NCI-H524 (cell line): Measurements from ENCODE around the gene ANO2.

ENCODE experiments used
- DNase-seq, 2 experiments: peaks; one replicate each; lab custom pipeline; 2025; lab: John Stamatoyannopoulos, UW

ANO2 gene

DNA sequence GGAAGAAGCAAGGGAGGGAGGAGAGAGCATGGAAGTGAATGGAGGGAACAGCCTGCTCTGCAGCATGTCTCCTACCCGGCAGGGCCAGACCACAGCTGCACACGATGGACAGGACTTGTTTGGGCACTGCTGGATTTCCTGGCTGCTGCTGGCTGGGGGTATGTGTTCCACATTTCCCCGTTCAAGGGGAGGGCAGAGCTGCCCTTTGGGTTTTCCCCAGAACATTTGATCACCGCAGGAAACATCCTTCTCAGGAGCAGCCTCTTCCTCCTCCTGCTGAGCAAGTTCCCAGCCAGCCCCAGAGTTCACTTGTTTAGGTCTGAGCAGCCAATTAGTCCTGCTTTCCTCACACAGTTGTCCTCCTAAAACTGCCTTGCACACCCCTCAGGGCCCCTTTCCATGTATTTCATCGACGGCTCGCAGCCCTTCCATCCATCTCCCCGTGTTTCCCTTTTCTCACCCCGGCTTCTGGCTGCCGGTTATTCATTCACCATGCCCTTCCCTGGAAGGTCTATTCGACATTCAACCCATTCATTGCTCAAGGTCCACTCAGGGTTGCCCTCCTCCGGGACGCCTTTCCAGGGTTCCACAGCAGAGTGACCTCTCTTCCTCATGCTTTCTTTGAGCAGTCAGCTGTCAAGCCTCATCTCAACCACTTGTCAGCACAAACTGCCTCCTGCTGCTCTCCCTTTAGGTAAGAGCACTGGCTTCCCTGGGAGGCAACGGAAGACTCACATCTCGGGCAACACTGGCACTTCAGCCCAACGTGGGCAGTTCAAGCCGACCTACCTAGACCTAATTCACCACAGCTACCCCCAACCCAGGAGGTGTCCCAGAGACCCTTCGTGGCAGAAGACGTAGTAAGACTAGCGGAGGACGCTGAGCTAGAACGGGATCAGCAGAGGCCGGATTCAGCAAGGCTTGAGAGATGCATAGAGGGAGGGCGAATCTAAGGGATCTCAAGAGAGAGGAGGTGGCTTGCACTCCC lies 20.1 kb upstream of the ANO2 start:
- DNase-seq: no peak

DNA sequence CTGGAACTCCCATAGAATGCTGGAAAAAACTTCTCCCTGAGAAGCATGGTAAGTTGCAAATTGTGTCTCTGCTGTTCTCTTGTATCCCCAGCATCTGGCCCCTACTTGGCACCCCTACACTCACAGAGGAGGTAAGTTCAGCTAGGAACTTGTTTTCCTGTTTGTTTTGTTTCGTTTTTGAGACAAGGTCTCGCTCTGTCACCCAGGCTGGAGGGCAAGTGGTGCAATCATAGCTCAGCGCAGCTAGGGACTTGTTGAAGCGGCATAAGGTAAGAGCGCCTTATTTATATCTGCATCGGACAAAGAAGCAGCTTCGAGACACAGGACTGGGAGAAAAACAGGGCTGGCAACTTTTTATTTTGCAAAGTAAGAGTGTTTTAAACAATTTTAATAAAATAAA lies 18.5 kb upstream of the ANO2 start:
- DNase-seq: no peak

DNA sequence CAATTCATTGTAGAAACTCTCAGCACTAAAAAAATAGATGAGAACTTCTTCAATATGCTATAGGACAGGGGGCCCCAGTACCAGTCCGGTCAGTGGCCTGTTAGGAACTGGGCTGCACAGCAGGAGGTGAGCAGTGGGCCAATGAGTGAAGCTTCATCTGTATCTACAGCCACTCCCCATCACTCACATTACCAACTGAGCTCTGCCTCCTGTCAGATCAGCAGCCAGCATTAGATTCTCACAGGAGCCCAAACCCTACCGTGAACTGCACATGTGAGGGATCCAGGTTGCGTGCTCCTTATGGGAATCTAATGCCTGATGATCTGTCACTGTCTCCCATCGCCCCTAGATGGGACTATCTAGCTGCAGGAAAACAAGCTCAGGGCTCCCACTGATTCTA lies 15.7 kb upstream of the ANO2 start:
- DNase-seq: peak in 1 of 2 experiments; percentile 18

DNA sequence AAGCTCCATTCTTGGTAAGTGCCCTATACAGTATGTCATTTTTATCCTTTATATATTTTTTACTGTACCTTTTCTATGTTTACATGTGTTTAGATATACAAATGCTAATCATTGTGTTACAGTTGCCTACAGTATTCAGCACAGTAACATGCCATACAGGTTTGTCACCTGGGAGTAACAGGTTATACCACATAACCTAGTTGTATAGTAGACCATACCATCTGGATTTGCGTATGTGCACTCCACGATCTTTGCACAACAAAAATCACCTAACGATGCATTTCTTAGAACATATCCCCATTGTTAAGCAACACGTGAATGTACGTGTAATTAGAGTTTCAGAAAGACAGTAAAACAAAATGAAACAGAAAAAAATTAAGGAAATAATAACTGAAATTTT lies 11.9 kb upstream of the ANO2 start:
- DNase-seq: no peak

DNA sequence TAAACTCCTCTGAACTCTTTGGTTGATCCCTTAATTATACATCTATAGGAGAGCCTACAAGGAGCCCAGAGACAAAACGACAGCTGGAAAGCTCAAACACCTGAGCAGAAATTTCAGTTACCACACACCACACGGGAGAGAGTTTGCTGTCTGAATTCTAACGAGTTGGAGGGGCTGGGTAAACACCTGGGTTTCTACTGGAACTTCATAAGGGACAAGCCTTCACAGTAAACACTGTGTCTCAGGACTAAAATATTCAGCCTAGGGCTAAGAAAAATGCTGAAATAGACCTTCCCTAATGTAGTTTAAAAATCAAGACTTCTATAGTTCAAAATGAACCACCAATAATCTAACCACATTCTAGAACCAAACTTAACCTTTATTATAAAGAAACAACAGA lies 9.6 kb upstream of the ANO2 start:
- no peak for DNase-seq

DNA sequence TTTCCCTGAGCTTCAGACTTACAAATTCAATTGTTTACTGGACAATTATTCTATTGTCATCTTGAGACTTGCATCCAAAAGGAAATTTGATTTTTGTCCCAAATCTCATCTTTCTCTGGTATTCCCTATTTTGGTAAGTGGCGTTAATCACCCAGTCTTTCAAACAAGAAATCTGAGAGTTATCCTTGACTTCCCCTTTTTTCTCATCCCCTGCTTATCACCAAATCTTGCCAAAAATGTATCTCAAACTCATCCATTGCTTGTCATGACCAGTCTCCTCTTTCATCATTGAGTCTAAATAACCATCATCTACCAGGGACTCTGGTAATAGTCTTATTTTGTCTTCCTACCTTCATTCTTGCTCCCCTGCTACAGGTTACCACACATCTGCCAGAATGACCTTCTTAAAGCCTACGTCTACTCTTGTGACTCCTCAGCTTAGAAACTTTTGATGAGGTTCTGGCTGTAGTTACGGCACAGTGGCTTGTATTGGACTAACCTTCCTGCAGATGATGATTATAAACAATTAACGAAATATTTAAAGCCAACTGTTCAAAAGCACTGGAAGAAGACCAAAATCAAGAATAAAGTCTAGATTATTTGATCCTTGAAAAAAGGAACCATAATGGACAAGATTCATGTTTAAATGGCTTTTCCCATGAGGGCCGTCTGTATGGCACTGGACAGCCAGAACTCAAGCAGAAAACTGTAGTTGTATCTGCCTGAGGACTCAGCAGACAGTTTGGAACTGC lies 9.0 kb upstream of the ANO2 start:
- DNase-seq: no peak

DNA sequence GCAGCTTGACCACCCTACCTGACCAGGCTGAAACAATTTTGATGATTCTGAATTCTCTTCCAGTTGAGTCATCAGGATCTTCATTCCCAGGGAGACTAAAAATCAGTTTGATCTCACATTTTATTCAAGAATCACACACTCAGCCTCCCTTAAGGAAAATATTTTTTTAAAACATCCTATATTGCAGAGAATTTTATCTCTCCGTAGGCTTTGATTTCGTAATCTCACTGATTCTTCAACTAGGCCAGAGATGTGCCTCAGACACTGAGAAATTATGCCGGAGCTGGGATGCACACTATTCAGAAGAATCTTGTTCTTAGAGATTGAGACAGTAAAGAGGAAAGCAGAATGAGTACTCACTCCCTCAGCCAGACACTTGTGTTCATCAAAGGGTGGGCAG lies 7.0 kb upstream of the ANO2 start:
- no peak for DNase-seq

DNA sequence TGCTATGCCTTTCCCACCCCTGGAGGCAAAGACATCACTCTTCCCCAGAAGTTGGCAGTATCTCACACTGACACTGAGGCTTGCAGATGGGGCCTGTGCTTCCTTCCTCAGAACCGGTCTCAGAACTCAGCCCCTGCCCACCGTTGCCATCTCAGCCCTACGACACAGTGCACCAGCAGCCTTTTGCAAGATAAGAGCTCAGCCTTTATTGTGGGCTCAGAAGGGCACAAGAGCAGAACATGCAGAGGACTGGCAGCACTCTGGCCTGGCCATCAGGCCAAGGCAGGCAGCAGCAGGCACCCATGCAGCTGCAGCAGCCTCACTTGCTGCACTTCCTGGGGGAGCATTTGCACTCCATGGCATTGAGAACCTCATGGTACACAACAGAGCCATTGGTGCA lies 3.6 kb upstream of the ANO2 start:
- DNase-seq: no peak

DNA sequence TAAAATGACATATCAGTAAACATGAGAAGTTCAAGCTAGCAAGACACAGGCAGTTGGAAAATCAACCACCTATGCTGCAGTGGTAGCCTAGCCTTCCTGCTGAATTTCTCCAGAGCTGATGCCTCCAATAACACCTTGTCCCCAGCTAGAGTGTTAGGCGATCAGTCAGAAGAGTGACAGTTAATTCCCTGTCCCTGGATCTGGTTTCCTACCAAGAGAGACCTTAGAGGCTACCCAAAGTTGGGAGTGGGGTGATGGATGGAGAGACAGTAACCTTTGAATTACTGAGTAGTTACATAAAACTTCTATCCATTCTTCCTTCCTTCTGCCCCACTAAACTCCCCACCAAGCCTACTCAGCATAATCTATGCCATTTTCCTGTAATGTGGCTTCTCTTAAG lies 1.9 kb upstream of the ANO2 start:
- no peak for DNase-seq

DNA sequence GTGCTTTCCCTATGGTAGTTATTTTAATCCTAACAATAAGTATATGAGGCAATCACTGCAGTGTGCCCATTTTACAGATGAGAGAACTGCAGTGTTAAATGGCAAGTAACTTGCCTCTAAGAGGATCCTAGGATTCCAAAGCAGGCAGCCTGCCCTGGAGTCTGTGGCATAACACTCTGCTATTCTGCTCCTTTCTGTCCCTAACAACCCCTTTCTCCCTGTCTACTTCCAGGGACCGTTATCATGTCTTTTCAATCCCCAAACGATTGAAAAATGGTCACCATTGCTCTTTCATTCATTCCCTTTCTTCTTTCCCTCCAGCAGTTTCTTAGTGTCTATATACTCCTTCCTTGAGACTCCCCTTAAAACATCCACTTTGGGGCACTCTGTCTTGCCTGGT lies 1.3 kb upstream of the ANO2 start:
- DNase-seq: no peak

DNA sequence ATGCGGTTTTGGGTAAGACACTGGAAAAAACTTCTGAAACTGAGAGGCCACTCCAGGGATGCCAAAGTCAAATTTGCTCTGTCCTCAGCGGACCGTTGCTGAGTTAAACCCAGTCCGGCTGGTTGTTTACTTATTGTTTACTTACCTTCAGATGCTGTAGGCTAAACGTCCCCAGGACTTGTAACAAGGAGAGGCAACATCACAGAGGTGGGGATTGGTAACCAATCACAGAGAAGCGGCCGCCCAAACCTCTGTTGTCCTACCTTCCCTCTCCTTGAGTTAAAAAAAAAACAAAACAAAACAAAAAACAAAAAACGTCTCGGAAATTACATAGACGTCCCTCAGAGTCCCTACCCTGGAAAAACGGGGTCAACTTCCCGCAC lies 380 bp downstream of the ANO2 start:
- DNase-seq: no peak

DNA sequence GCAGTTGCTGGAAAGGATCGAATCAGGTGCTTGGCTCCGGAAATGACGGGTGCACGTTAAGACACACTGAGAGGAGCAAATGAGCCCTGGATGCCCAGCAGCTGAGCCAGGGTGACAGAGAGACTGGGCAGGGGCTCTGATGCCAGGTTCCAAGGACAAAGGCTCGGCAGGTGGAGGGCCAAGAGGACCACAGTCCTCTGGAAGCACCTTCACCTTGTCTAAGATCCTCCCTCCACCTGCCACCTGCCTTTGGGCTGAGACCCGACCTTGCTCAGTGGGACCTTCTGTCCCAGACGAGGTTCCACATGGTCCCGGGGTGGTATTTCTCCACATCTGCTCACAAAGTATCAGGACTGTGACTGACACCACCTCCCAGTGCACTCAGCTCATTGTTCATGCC lies 1.0 kb downstream of the ANO2 start:
- no peak for DNase-seq

DNA sequence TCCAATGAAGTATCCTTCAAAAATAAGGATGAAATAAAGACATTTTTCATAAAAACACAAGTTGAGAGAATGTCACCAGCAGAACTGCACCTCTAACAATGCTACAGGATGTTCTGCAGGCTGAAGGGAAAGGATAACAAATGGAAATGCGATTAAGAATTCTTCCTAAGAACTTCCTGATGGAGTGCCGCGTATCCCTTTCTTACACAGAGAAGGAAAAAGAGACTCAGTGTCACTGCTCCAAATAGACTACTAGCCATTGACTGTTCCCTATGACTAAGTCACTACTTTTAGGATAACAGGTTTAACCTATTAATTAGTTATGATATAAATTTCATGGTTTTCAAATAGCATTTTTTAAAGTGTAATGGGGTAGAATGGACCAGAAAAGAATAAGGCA lies 3.2 kb downstream of the ANO2 start:
- no peak for DNase-seq

DNA sequence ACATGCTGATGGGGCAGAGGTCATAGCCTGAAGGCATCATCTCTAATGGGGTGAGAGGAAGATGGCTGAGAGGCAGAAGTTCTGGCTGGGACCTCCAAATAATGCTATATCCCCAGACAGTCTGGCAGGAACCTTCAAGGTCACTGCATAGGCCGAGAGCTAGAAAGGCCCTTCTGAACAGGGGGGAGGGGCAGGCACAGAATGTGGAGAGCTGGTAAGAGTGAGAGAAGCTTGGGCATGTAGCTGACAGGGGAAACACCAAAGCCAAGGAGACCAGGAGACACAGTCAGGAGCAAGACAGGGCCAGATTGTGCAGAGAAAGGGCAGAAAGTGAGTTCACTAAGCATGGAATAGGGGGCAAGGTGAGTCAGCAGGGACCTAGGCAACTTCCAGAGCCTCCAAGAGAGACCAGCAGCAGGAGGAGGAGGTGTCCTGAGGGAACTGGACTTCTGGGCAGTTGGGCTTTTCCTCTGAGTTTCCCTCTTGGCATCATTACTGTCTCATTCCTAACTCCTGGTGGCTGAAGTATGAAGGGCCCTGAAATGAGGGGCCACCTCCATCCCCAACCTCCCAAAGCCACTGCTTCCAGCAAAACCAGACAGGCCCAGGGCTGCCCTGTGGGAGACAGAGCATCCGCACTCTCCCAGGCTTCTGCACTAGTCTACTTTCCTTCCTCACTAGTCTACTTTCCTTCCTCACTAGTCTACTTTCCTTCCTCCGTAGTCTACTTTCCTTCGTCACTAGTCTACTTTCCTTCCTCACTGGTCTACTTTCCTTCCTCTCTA lies 17.1 kb downstream of the ANO2 start:
- DNase-seq: no peak

DNA sequence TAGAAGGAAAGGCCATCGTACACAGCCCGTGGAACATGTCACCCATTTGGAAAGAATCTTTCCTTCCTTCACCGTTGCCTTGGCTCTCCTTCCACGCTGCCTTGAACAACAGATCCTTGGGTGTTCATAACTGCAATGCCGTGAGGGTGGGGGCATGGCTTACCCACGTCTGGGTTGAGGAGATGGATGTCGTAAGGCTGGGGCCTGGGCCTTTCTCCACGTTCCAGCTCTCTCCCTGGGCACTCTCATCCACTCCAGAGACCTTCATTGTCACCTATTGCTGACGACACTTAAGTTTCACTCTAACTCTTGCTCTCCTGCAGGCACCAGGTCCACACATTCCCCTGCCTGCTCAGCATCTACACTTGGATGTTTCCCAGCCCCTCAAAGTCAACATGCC lies 19.4 kb downstream of the ANO2 start:
- DNase-seq: no peak

DNA sequence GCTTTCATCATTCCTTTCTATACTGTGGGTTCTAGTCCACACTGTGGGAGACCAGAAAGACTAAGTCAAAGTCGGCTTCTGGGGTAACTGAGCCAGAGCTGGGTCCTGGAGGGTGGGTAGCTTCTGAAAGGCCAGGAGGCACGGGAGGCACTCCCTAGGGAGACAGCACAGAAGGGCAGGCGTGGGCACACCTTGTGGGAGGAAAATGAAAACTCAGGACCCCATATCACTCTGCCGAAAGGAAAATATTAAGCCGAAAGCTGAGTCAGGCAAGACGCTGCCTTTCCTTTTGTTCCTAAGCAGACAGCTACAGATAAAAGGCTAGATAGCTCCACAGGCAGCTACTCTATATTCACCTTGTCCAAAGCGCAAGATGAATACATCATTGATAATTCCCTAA lies 20.7 kb downstream of the ANO2 start:
- no peak for DNase-seq

DNA sequence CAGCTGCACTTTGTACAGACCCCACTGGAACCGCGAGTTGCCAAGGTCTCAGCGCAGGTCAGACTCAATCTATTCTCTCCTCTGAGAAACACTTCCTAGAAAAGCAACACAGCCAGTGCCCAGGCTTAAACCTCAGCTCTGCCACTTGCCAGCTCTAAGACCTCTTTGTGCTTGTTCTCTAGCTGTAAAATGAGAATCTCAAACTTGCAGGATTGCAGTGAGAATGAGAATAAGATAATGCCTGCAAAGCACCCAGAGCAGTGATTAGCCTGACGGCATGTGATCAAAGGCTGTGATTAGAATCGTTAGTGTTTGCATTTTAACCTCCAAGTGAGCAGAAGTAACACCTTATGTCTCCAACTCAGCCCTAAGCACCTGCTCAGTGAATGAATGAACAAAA lies 21.3 kb downstream of the ANO2 start:
- DNase-seq: peak in 1 of 2 experiments; percentile 18

DNA sequence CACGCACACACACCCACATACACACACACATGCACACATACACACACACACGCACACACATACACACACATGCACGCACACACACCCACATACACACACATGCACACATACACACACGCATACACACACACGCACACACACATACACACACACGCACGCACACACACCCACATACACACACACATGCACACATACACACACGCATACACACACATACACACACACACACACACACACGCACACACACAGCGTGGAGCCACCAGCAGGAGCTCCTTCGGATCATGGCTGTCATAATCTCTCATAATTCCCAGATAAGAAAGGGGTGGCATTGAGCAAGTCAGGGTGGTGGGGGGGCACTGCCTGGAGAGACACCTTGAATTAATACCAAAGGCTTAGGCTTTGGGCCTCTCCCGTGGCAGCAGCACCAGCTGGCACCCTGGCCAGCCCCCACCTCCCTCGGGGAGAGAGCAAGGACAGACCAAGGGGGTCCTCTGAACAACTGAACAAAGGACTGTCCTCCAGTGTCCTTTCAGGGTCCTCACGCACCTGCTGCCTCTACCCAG lies 21.9 kb downstream of the ANO2 start:
- peak in 1 of 2 experiments; percentile 41 for DNase-seq

DNA sequence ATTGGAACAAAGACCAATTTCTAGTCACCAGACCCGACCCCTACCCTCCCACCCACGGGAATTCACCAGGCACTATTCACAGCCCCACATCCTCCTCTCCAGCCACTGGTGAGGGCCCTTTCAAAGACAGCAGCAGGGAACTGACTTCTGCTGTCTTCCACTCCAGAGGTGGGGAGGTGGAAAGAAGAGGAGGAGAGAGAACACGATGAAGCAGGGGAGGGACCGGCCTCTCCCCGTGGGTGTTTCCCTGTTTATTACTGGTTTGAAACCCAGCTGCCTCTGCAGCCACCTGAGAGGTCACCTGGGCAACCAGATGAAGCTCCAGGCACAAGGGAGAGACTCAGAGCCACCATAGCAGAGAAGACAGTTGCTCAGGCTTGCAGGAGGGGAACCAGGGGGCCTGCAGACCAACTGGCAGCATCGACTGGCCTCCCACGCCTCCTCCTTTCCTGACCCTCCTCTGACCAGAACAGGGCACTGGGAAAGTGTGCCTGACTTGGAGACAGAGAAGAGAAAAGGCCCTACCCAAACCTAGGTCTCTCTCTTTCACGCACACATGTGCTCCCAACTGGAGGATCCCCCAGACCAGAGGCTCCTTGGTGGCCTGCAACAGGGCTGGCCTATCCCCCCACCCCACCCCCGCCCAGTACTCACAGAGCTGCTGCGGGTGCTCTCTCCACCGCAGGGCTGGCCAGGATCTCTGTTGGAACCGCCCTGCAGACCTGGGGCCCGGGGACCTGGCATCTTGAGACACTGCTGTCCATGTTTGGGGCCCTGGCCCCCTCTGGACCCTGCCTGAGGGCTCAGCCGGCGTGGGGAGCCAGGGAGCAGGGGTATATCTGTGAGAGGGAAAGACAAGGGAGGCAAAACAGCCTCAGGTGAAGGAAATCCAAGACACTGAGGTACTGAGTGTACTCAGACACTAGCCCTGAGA lies 22.8 kb downstream of the ANO2 start:
- no peak for DNase-seq

DNA sequence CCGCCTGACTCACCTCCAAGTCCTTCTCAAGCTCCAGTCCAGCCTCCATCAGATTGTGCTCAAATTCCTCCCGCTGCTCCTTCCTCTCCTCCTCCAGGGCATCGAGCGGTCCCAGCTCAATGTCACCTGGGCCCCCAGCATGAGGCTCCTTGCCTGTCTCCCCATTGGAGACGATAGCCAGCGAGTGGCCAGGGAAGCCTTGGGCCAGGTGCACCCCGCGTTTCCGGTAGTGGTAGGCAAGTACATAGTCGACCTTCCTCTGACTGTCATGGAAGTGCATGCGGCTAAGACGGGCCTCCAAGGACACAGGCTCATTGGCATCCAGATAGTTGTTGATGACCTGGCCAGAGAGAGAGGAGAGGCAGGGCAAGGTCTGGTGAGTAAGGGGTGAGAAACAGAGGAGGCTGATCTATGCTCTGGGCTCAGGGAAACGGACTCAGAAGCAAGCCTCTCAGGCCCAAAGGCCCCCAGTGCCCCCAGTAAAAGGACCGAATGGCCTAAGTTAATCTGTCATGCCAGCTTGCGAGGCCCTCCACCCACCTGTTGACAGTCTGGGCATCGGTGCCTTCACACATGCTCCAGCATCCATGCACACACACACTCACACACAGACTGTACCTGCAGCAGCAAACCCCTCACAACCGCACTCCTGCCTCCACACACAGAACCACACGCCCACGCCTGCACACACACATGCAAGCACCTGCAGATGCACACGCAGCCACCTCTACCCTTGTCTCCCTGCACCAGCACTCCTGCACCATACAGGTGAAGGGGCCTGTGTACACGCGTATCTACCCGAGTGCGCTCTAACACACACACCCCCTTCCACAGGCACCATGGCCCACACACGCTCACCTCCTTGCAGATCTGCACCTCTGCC lies 23.8 kb downstream of the ANO2 start:
- no peak for DNase-seq
